Fibroblast of the aortic adventitia (primary cell): ENCODE data around the gene DEPDC1B. TPM values are rescaled to one million over a fixed set of nuclear protein-coding genes. Genes with fewer than 3 reads are reported as not detected.

Experiments used
- DNase-seq: peaks from one replicate; pipeline ENCODE4 v3.0.0-alpha.2; 2010; ENCODE audit warnings: low read depth
- H3K4me3 ChIP-seq: 2 replicates; pipeline ENCODE4 v1.5.1; 2011; ENCODE audit warnings: low read depth, mild to moderate bottlenecking, control low read depth, low read length, moderate library complexity
- CTCF ChIP-seq: IDR thresholded peaks from 2 replicates; pipeline ENCODE4 v1.5.1; 2011; ENCODE audit warnings: mild to moderate bottlenecking, low read length, control low read depth, inconsistent platforms; ENCODE audit not compliant: insufficient read depth
- total RNA-seq: library from RNA; depleted of rRNA; stranded (reverse); fragments of >200 nt; gene quantifications from 2 replicates; pipeline ENCODE4 v1.2.3, GENCODE V29; 2012; ENCODE audit warnings: low replicate concordance

The DEPDC1B gene
- total RNA-seq, 1 donor, result 8.0 TPM

DNA sequence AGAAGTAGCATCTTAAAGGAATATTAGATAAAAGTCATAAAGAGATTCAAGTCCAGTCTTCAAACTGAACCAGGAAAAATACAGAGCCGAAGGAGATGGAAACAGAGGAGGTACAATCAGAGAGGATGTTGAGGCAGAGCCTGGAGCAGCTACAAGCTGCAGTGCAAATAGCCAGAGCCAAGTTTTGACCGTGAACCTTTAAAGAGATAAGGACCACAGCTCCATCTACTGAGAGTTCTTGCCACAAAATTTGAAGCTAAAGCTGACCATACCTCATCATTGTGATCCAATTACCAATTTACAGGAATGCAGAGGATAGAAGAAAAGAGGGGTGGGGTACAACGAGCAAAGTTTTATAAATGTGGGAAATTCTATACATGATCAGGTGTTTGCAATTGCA lies 10.4 kb upstream of the DEPDC1B start:
- no peak for DNase-seq
- H3K4me3 ChIP-seq, result no peak overlapping the region
- TF ChIP-seq CTCF, result no peak

DNA sequence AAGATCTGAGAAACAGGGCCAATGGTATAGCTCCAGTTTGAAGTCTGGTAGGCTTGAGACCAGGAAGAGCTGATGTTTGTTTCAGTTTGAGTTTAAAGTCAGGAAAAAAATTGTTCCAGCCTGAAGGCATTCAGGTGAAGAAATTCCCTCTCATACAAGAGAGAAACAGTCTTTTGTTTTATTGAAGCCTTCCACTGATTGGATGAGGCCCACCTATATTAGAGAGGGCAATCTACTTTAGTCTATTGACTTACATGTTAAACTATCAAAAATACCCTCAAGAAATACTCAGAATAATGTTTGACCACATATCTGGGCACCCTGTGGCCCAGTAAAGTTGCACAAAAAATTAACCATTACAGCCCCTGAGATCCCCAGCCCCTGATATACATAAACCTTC lies 5.2 kb upstream of the DEPDC1B start:
- no peak for DNase-seq
- TF ChIP-seq CTCF, result no peak
- H3K4me3 ChIP-seq, result no peak overlapping the region

GRCh38 chr5:60703944-60704343 lies 4.0 kb upstream of the DEPDC1B start:
- no peak overlapping the region for H3K4me3 ChIP-seq
- no peak for TF ChIP-seq CTCF
- DNase-seq, result no peak

- H3K4me3 ChIP-seq, result no peak overlapping the region
- no peak for DNase-seq
- no peak for TF ChIP-seq CTCF
Observed at GRCh38 chr5:60701321-60701968, 1.5 kb upstream of the DEPDC1B start.

DNA sequence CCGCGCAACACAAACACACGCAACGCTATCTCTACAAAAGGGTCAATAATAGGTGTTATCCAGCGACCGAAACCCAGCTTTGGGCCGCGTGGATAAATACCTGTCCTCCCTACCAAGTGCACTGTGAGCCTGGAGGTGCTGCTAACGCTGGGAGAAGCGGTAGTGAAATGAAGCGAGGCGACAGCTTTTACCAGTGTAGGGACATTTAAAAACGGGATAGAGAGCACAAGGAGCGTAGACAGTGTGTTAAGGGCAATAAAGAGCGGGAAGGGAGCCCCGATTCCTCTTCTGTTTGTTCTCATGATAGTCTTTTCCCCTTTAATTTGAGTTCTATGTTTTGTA lies 421 bp upstream of the DEPDC1B start:
- H3K4me3 ChIP-seq, result peak overlapping the region; percentile 98
- no peak for DNase-seq
- no peak for TF ChIP-seq CTCF

DNA sequence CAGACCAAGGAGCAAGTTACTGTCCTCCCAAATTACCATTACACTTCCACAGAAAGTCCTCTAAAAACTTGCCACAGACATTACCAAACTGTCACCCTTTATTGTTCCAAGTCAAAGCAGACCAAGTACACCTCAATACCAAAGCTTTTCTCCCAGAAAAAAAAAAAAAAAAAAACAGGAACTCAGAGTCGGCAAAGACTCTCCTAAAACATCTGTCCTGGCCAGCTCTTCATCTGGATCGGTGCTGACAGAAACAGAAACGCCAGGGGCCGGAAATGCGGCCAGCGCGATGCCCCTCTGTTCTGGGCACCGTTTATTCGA lies 718 bp downstream of the DEPDC1B start:
- H3K4me3 ChIP-seq, result peak overlapping the region; percentile 98
- no peak for DNase-seq
- no peak for TF ChIP-seq CTCF

DNA sequence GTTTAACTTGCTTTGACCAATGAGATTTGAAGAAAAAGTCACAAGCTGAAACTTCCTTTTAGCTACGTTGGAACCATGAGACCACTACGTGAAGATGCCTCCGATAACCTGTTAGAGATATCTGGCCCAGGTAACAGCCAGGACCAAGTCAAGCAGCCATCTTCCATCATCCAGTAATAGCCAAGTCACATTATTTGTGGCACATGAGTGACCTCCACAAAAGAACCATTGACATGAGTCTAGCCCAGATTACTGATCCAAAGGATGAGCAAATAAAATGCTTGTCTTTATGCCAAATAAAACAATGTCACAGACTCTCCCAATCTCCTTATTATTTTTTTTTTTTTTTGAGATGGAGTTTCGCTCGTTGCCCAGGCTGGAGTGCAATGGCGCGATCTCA lies 1.6 kb downstream of the DEPDC1B start:
- no peak for DNase-seq
- no peak overlapping the region for H3K4me3 ChIP-seq
- no peak for TF ChIP-seq CTCF
